Measurements from ENCODE around the gene CDH13.

CDH13 gene

DNA sequence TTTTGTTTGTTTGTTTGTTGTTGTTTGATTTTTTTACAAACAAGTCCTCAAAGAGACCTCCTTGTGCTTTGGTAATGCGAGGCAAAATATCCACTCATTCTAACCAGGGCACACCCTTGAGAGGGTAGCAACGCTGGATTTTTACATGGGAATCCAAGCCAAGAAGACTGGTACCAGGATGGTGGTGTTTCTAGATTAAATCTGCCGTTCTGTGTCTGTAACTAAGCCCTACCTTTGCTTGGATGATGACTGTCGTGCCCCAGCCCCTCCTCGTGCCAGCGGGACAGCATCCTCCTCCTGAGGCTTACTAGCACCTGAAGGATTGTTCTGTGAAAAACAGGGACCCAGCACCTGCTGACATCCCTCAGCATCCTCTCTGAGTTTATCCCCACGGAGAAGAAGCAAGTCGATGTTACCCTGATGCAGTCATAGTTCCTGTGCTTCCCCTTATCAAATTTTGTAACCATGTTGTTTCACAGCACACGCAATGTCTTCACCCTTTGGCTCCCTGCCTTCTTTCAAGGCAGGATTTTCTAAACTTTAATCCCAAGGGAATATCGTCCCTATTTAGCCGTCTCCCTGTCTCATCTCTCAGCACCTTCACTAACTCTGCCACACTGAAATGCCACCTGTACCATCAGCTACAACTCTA, 1175.9 kb downstream of the CDH13 start:
- peak; percentile 18; the same call in 1 of the 3 replicates for ATAC-seq

GRCh38 chr16:83803811-83804210, 1177.0 kb downstream of the CDH13 start:
- TF ChIP-seq CSDC2 (CRISPR knock-in tag; IDR thresholded peaks at IDR 0.05) (no peak), OSR1 (CRISPR knock-in tag; IDR thresholded peaks at IDR 0.05) (no peak), ZC3H10 (CRISPR knock-in tag; IDR thresholded peaks at IDR 0.05) (no peak)
- ATAC-seq, result no peak

More for the DNA sequence above, 1175.9 kb downstream of the CDH13 start:
- TF ChIP-seq PPARA (CRISPR knock-in tag; IDR thresholded peaks at IDR 0.05; ENCODE audit: borderline replicate concordance), result no peak
- no peak for TF ChIP-seq ARNTL (CRISPR knock-in tag; IDR thresholded peaks at IDR 0.05; ENCODE audit: borderline replicate concordance, low read depth)
- no peak for TF ChIP-seq ESRRG (CRISPR knock-in tag; IDR thresholded peaks at IDR 0.05)
- no peak for TF ChIP-seq SNAI2 (CRISPR knock-in tag; IDR thresholded peaks at IDR 0.05)

DNA sequence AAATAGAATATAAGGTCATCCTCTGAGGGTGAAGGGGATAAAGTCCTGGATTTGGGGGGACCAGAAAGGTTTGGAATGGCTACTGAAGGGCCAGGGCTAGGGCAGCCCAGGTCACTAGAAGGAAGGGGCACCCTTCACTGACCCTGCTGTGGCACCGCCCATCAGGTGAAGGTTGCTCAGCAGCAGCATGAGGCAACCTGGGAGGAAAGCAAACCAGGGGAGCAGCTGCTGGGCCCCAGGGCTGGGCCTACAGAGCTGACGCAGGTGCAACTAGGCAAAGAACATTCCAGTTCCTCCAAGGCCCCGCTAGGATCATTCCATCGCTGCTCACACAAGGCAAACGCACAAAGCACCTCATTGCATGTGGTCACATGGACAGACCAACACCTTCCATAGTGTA, 1177.6 kb downstream of the CDH13 start:
- TF ChIP-seq ZNF8 (CRISPR knock-in tag; IDR thresholded peaks at IDR 0.05) (no peak), ZC3H10 (CRISPR knock-in tag; IDR thresholded peaks at IDR 0.05) (no peak), SNAI2 (CRISPR knock-in tag; IDR thresholded peaks at IDR 0.05) (no peak), CREB5 (CRISPR knock-in tag; IDR thresholded peaks at IDR 0.05; ENCODE audit: low read depth) (no peak), OSR1 (CRISPR knock-in tag; IDR thresholded peaks at IDR 0.05) (no peak), ZFP3 (CRISPR knock-in tag; IDR thresholded peaks at IDR 0.05) (no peak), TCF4 (CRISPR knock-in tag; IDR thresholded peaks at IDR 0.05; ENCODE audit: borderline replicate concordance) (no peak), ISL1 (CRISPR knock-in tag; IDR thresholded peaks at IDR 0.05) (no peak), PATZ1 (CRISPR knock-in tag; IDR thresholded peaks at IDR 0.05; ENCODE audit: borderline replicate concordance) (no peak), ZNF70 (CRISPR knock-in tag; IDR thresholded peaks at IDR 0.05) (no peak), BACH2 (CRISPR knock-in tag; IDR thresholded peaks at IDR 0.05; ENCODE audit: borderline replicate concordance) (no peak)
- ATAC-seq, result no peak

- TF ChIP-seq CREB5 (CRISPR knock-in tag; IDR thresholded peaks at IDR 0.05; ENCODE audit: low read depth) (no peak), RARB (CRISPR knock-in tag; IDR thresholded peaks at IDR 0.05) (no peak), BACH2 (CRISPR knock-in tag; IDR thresholded peaks at IDR 0.05; ENCODE audit: borderline replicate concordance) (no peak), TCF4 (CRISPR knock-in tag; IDR thresholded peaks at IDR 0.05; ENCODE audit: borderline replicate concordance) (no peak)
- ATAC-seq, result no peak
These were observed 1179.3 kb downstream of the CDH13 start for GRCh38 chr16:83806036-83806435.

DNA sequence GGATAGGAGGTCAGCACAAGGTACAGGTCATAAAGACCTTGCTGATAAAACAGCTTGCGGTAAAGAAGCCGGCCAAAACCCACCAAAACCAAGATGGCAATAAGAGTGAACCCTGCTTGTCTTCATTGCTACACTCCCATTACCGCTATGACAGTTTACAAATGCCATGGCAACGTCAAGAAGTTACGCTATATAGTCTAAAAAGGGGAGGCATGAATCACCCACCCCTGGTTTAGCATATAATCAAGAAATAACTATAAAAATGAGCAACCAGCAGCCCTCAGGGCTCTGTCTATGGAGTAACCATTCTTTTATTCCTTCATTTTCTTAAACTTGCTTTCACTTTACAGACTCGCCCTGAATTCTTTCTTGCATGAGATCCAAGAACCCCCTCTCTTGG, 1180.0 kb downstream of the CDH13 start:
- ATAC-seq, result no peak
- TF ChIP-seq ZNF565 (CRISPR knock-in tag; conservative IDR thresholded peaks at IDR 0.05; ENCODE audit: low read depth) (no peak), ZFP3 (CRISPR knock-in tag; IDR thresholded peaks at IDR 0.05) (no peak), RARB (CRISPR knock-in tag; IDR thresholded peaks at IDR 0.05) (no peak), CREB5 (CRISPR knock-in tag; IDR thresholded peaks at IDR 0.05; ENCODE audit: low read depth) (no peak), OSR1 (CRISPR knock-in tag; IDR thresholded peaks at IDR 0.05) (no peak), ISL1 (CRISPR knock-in tag; IDR thresholded peaks at IDR 0.05) (no peak), CSDC2 (CRISPR knock-in tag; IDR thresholded peaks at IDR 0.05) (no peak), PPARA (CRISPR knock-in tag; IDR thresholded peaks at IDR 0.05; ENCODE audit: borderline replicate concordance) (no peak), SNAI2 (CRISPR knock-in tag; IDR thresholded peaks at IDR 0.05) (no peak), ZNF70 (CRISPR knock-in tag; IDR thresholded peaks at IDR 0.05) (no peak), ESRRG (CRISPR knock-in tag; IDR thresholded peaks at IDR 0.05) (no peak), ARNTL (CRISPR knock-in tag; IDR thresholded peaks at IDR 0.05; ENCODE audit: borderline replicate concordance, low read depth) (no peak), TCF4 (CRISPR knock-in tag; IDR thresholded peaks at IDR 0.05; ENCODE audit: borderline replicate concordance) (no peak), ZFP30 (CRISPR knock-in tag; IDR thresholded peaks at IDR 0.05) (no peak), ZNF8 (CRISPR knock-in tag; IDR thresholded peaks at IDR 0.05) (no peak), PATZ1 (CRISPR knock-in tag; IDR thresholded peaks at IDR 0.05; ENCODE audit: borderline replicate concordance) (no peak)
- TF ChIP-seq, protein P1, sequence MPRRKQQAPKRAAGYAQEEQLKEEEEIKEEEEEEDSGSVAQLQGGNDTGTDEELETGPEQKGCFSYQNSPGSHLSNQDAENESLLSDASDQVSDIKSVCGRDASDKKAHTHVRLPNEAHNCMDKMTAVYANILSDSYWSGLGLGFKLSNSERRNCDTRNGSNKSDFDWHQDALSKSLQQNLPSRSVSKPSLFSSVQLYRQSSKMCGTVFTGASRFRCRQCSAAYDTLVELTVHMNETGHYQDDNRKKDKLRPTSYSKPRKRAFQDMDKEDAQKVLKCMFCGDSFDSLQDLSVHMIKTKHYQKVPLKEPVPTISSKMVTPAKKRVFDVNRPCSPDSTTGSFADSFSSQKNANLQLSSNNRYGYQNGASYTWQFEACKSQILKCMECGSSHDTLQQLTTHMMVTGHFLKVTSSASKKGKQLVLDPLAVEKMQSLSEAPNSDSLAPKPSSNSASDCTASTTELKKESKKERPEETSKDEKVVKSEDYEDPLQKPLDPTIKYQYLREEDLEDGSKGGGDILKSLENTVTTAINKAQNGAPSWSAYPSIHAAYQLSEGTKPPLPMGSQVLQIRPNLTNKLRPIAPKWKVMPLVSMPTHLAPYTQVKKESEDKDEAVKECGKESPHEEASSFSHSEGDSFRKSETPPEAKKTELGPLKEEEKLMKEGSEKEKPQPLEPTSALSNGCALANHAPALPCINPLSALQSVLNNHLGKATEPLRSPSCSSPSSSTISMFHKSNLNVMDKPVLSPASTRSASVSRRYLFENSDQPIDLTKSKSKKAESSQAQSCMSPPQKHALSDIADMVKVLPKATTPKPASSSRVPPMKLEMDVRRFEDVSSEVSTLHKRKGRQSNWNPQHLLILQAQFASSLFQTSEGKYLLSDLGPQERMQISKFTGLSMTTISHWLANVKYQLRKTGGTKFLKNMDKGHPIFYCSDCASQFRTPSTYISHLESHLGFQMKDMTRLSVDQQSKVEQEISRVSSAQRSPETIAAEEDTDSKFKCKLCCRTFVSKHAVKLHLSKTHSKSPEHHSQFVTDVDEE (CRISPR knock-in tag; IDR thresholded peaks at IDR 0.05), result no peak

Measured in SK-N-SH treated with all-trans-retinoic acid at 6 μM for 48 hours (cell line).